Esophagus muscularis mucosa (tissue), 4 donors: ENCODE measurements around the gene UNC45A. TPM values are rescaled to one million over a fixed set of nuclear protein-coding genes. Genes with fewer than 3 reads are reported as not detected.

Experiments used
- DNase-seq: peaks from one replicate; pipeline ENCODE4 v3.0.0-alpha.2; 2017; ENCODE audit errors: extremely low spot score
- H3K27ac ChIP-seq, 4 donors: fragments of 200-600 bp; sonication (generic); replicated peaks in 1 of 4; 1 replicate in 3 of 4; 2 replicates in 1 of 4; pipeline ENCODE4 v1.5.1; 2016 to 2019; ENCODE audit warnings: mild to moderate bottlenecking in 1 of 4
- H3K27me3 ChIP-seq, 4 donors: fragments of 200-600 bp; sonication (generic); one replicate each; pipeline versions ENCODE4 v1.5.1 to v1.6.0; 2016 to 2019
- H3K36me3 ChIP-seq, 4 donors: fragments of 200-600 bp; sonication (generic); one replicate each; pipeline ENCODE4 v1.5.1; 2016 to 2019
- H3K4me1 ChIP-seq, 4 donors: fragments of 200-600 bp; sonication (generic); one replicate each; pipeline ENCODE4 v1.5.1; 2016 to 2019
- H3K4me3 ChIP-seq, 4 donors: fragments of 200-600 bp; sonication (generic); 1 replicate in 2 of 4; 2 replicates in 2 of 4; pipeline ENCODE4 v1.5.1; 2016 to 2019; ENCODE audit warnings: mild to moderate bottlenecking in 4 of 4, moderate library complexity in 1 of 4
- H3K9me3 ChIP-seq, 4 donors: fragments of 200-600 bp; sonication (generic); 1 replicate in 3 of 4; 2 replicates in 1 of 4; pipeline ENCODE4 v1.5.1; 2016 to 2019
- CTCF ChIP-seq, 3 experiments: fragments of 200-600 bp in 2 of 3; fragments of 450-650 bp in 1 of 3; sonication (generic) in 2 of 3; IDR thresholded peaks; one replicate each; pipeline ENCODE4 v1.5.1; 2017 to 2019; ENCODE audit warnings: antibody characterized with exemption in 3 of 3, mild to moderate bottlenecking in 2 of 3, moderate library complexity in 1 of 3
- EP300 ChIP-seq: sonication (generic); formaldehyde crosslinking; IDR thresholded peaks from one replicate; pipeline ENCODE4 v1.6.1; 2017; ENCODE audit warnings: antibody characterized with exemption
- POLR2A ChIP-seq: fragments of 450-650 bp; IDR thresholded peaks from one replicate; pipeline ENCODE4 v1.6.1; 2017; ENCODE audit warnings: antibody characterized with exemption, moderate library complexity, mild to moderate bottlenecking, low read depth
- POLR2AphosphoS5 ChIP-seq, 2 donors: sonication (generic); formaldehyde crosslinking; IDR thresholded peaks; one replicate each; pipeline ENCODE4 v1.6.1; 2017; ENCODE audit warnings: antibody characterized with exemption in 2 of 2
- WGBS: methylation state at CpG from one replicate; pipeline ENCODE4 v1.1.5; 2018; 5-methylcytosine and 5-hydroxymethylcytosine counted together
- intact Hi-C: fragments of 100-400 bp; cut with DNase I; formaldehyde crosslinking; loops from one replicate; pipeline ENCODE4 v1.15.1; 2023
- total RNA-seq, 4 donors: library from RNA; depleted of rRNA; stranded (reverse); fragments of >200 nt; gene quantifications; one replicate each; pipeline versions ENCODE4 v1.1.0 to v1.2.1, GENCODE V29; 2016

Gene UNC45A
- total RNA-seq, 4 donors from 2014 or later = 88.6 to 113 (median 93.2) TPM

GRCh38 chr15:90887037-90887481 lies 48.0 kb upstream of the UNC45A start:
- Histone ChIP-seq H3K27ac (no peak overlapping the region), H3K4me1 (peaks cover 32 to 50% (median 48%) of the 10 kb centered on the region in 4 donors), H3K4me3 (no peak overlapping the region), H3K9me3 (no peaks in the 10 kb centered on the region), H3K27me3 (no peaks in the 10 kb centered on the region), H3K36me3 (peaks cover 29 to 59% (median 53%) of the 10 kb centered on the region in 4 donors)
- TF ChIP-seq EP300 (no peak), POLR2AphosphoS5 (IDR thresholded peaks at IDR 0.05) (no peak), POLR2A (no peak), CTCF (IDR thresholded peaks at IDR 0.05) (no peak)
- DNase-seq = no peak
- WGBS = 93% methylated on average over 2 of the region's 13 CpGs
- intact Hi-C loops = loop anchor here (2.0 kb wide), 1 partner anchor 238 kb away; no protein-coding TSS in a partner anchor

GRCh38 chr15:90889313-90889730 lies 45.8 kb upstream of the UNC45A start:
- 75% methylated on average over 8 of the region's 18 CpGs for WGBS
- no peak overlapping the region for H3K4me3 ChIP-seq
- TF ChIP-seq CTCF (IDR thresholded peaks at IDR 0.05) (no peak), POLR2AphosphoS5 (IDR thresholded peaks at IDR 0.05) (no peak), POLR2A (no peak), EP300 (no peak)
- H3K4me1 ChIP-seq = peaks cover 17 to 28% (median 28%) of the 10 kb centered on the region in 4 donors
- intact Hi-C loops = no loop called here
- H3K27ac ChIP-seq = no peak overlapping the region
- H3K36me3 ChIP-seq = peaks cover 52 to 76% (median 68%) of the 10 kb centered on the region in 4 donors
- no peaks in the 10 kb centered on the region for H3K9me3 ChIP-seq
- no peaks in the 10 kb centered on the region for H3K27me3 ChIP-seq
- no peak for DNase-seq

- intact Hi-C loops = no loop called here
- Histone ChIP-seq H3K9me3 (no peaks in the 10 kb centered on the region), H3K27me3 (no peaks in the 10 kb centered on the region), H3K36me3 (peaks cover 57 to 82% (median 74%) of the 10 kb centered on the region in 4 donors), H3K4me1 (peaks cover 17 to 23% (median 22%) of the 10 kb centered on the region in 4 donors), H3K27ac (no peak overlapping the region), H3K4me3 (no peak overlapping the region)
- no peak for DNase-seq
- WGBS = 90% methylated on average over 26 of the region's 31 CpGs
- TF ChIP-seq POLR2AphosphoS5 (IDR thresholded peaks at IDR 0.05) (no peak), CTCF (IDR thresholded peaks at IDR 0.05) (no peak), EP300 (no peak), POLR2A (no peak)
These were observed 45.2 kb upstream of the UNC45A start for GRCh38 chr15:90889736-90890456.

- DNase-seq = no peak
- peaks cover 13 to 20% (median 13%) of the 10 kb centered on the region in 4 donors for H3K4me1 ChIP-seq
- intact Hi-C loops = no loop called here
- no peak overlapping the region for H3K27ac ChIP-seq
- TF ChIP-seq POLR2A = no peak
- TF ChIP-seq CTCF (IDR thresholded peaks at IDR 0.05) = no peak
- TF ChIP-seq POLR2AphosphoS5 (IDR thresholded peaks at IDR 0.05) = no peak
- TF ChIP-seq EP300 = no peak
- no peaks in the 10 kb centered on the region for H3K27me3 ChIP-seq
- H3K4me3 ChIP-seq = no peak overlapping the region
- peaks cover 58 to 91% (median 83%) of the 10 kb centered on the region in 4 donors for H3K36me3 ChIP-seq
- H3K9me3 ChIP-seq = no peaks in the 10 kb centered on the region
- 67% methylated on average over 4 of the region's 12 CpGs for WGBS
These were observed 44.2 kb upstream of the UNC45A start for GRCh38 chr15:90890839-90891238.
